Vagina (tissue), 2 donors: ENCODE data around the gene ZNF135. TPM values are rescaled to one million over a fixed set of nuclear protein-coding genes. Genes with fewer than 3 reads are reported as not detected.

Source experiments
- DNase-seq, 2 donors: peaks; one replicate each; pipeline ENCODE4 v3.0.0-alpha.2; 2017; ENCODE audit errors: extremely low spot score in 2 of 2
- H3K27ac ChIP-seq: fragments of 200-600 bp; sonication (generic); one replicate; pipeline ENCODE4 v1.5.1; 2019
- H3K27me3 ChIP-seq: fragments of 200-600 bp; sonication (generic); one replicate; pipeline ENCODE4 v1.5.1; 2019
- H3K36me3 ChIP-seq, 2 donors: fragments of 200-600 bp; sonication (generic); one replicate each; pipeline ENCODE4 v1.5.1; 2017 to 2019
- H3K4me1 ChIP-seq: fragments of 200-600 bp; sonication (generic); one replicate; pipeline ENCODE4 v1.5.1; 2019
- H3K4me3 ChIP-seq, 2 donors: fragments of 200-600 bp; sonication (generic); 1 replicate in 1 of 2; 2 replicates in 1 of 2; pipeline ENCODE4 v1.5.1; 2016 to 2019
- H3K9me3 ChIP-seq: fragments of 200-600 bp; sonication (generic); one replicate; pipeline ENCODE4 v1.5.1; 2019
- CTCF ChIP-seq, 3 experiments: fragments of 450-650 bp in 2 of 3; fragments of 200-600 bp in 1 of 3; sonication (generic) in 1 of 3; IDR thresholded peaks; one replicate each; pipeline ENCODE4 v1.5.1; 2017 to 2019; ENCODE audit warnings: antibody characterized with exemption in 3 of 3, mild to moderate bottlenecking in 2 of 3, moderate library complexity in 2 of 3
- POLR2A ChIP-seq, 2 donors: fragments of 450-650 bp; IDR thresholded peaks; one replicate each; pipeline ENCODE4 v1.6.1; 2017; ENCODE audit warnings: antibody characterized with exemption in 2 of 2, mild to moderate bottlenecking in 2 of 2, moderate library complexity in 2 of 2
- POLR2AphosphoS5 ChIP-seq, 2 donors: sonication (generic); formaldehyde crosslinking; IDR thresholded peaks; one replicate each; pipeline ENCODE4 v1.9.0; 2017; ENCODE audit warnings: antibody characterized with exemption in 2 of 2, mild to moderate bottlenecking in 2 of 2, low read depth in 1 of 2; ENCODE audit not compliant: insufficient read depth in 1 of 2
- intact Hi-C: fragments of 100-400 bp; cut with DNase I; formaldehyde crosslinking; loops from one replicate; pipeline ENCODE4 v1.15.1; 2023
- total RNA-seq: library from RNA; depleted of rRNA; stranded (reverse); fragments of >200 nt; gene quantifications from one replicate; pipeline ENCODE4 v1.2.3, GENCODE V29; 2016

ZNF135 gene
- total RNA-seq, 1 donor from 2014 or later, result 5.4 TPM

- Histone ChIP-seq H3K27ac (no peak overlapping the region), H3K27me3 (no peaks in the 10 kb centered on the region), H3K4me1 (no peaks in the 10 kb centered on the region), H3K4me3 (no peak overlapping the region), H3K36me3 (peaks cover 0 to 64% of the 10 kb centered on the region in 2 donors), H3K9me3 (peaks cover 13% of the 10 kb centered on the region)
- TF ChIP-seq POLR2A (IDR thresholded peaks at IDR 0.05), result no peak
- no peak for TF ChIP-seq POLR2AphosphoS5 (IDR thresholded peaks at IDR 0.05; ENCODE audit: insufficient read depth in 1 of 2, low read depth in 1 of 2)
- TF ChIP-seq CTCF (IDR thresholded peaks at IDR 0.05), result no peak
- DNase-seq, result no peak
- intact Hi-C loops, result no loop called here
These were observed 28.0 kb downstream of the ZNF135 start for GRCh38 chr19:58086825-58087710.

- intact Hi-C loops, result no loop called here
- no peak for DNase-seq
- Histone ChIP-seq H3K36me3 (peaks cover 0 to 57% of the 10 kb centered on the region in 2 donors), H3K27me3 (no peaks in the 10 kb centered on the region), H3K9me3 (peaks cover 6% of the 10 kb centered on the region), H3K4me1 (no peaks in the 10 kb centered on the region), H3K4me3 (no peak overlapping the region), H3K27ac (no peak overlapping the region)
- TF ChIP-seq POLR2A (IDR thresholded peaks at IDR 0.05) (no peak), CTCF (IDR thresholded peaks at IDR 0.05) (no peak), POLR2AphosphoS5 (IDR thresholded peaks at IDR 0.05; ENCODE audit: insufficient read depth in 1 of 2, low read depth in 1 of 2) (no peak)
These were observed 29.5 kb downstream of the ZNF135 start for GRCh38 chr19:58088521-58089052.

GRCh38 chr19:58089846-58090245 is 30.8 kb downstream of the ZNF135 start:
- Histone ChIP-seq H3K4me1 (no peaks in the 10 kb centered on the region), H3K9me3 (no peaks in the 10 kb centered on the region), H3K27me3 (no peaks in the 10 kb centered on the region), H3K4me3 (no peak overlapping the region), H3K36me3 (peaks cover 0 to 44% of the 10 kb centered on the region in 2 donors), H3K27ac (no peak overlapping the region)
- TF ChIP-seq CTCF (IDR thresholded peaks at IDR 0.05), result no peak
- intact Hi-C loops, result no loop called here
- DNase-seq, result no peak

GRCh38 chr19:58091251-58091995 is 32.3 kb downstream of the ZNF135 start:
- Histone ChIP-seq H3K4me1 (peaks cover 3% of the 10 kb centered on the region), H3K9me3 (no peaks in the 10 kb centered on the region), H3K4me3 (no peak overlapping the region), H3K36me3 (peaks cover 0 to 32% of the 10 kb centered on the region in 2 donors), H3K27me3 (no peaks in the 10 kb centered on the region), H3K27ac (no peak overlapping the region)
- TF ChIP-seq POLR2A (IDR thresholded peaks at IDR 0.05), result no peak
- no peak for TF ChIP-seq POLR2AphosphoS5 (IDR thresholded peaks at IDR 0.05; ENCODE audit: insufficient read depth in 1 of 2, low read depth in 1 of 2)
- no peak for TF ChIP-seq CTCF (IDR thresholded peaks at IDR 0.05)
- no peak for DNase-seq
- intact Hi-C loops, result no loop called here
